HUES64 (cell line): ENCODE results near the gene PDE3A.

Source experiments
- H3K27ac ChIP-seq: 2 replicates; pipeline ENCODE4 v1.7.0; 2013; ENCODE audit warnings: low read depth, low read length, inconsistent platforms
- H3K27me3 ChIP-seq: 2 replicates; pipeline ENCODE4 v1.6.1; 2013; ENCODE audit warnings: mild to moderate bottlenecking, low read length; ENCODE audit not compliant: insufficient read depth
- H3K36me3 ChIP-seq: 2 replicates; pipeline ENCODE4 v1.6.1; 2013; ENCODE audit warnings: mild to moderate bottlenecking, low read length; ENCODE audit not compliant: insufficient read depth
- H3K4me1 ChIP-seq: 2 replicates; pipeline ENCODE4 v1.6.1; 2013; ENCODE audit warnings: mild to moderate bottlenecking, low read length, moderate library complexity; ENCODE audit not compliant: insufficient read depth
- H3K4me3 ChIP-seq: 2 replicates; pipeline ENCODE4 v1.5.1; 2013; ENCODE audit warnings: mild to moderate bottlenecking, low read length, moderate library complexity
- H3K9ac ChIP-seq: 2 replicates; pipeline ENCODE4 v1.6.1; 2013; ENCODE audit warnings: mild to moderate bottlenecking, low read depth, low read length
- H3K9me3 ChIP-seq: 2 replicates; pipeline ENCODE4 v1.6.1; 2013; ENCODE audit warnings: low read depth, low read length; ENCODE audit not compliant: insufficient read depth
- WGBS: fragments of 150-250, 120-280 bp; methylation state at CpG from one replicate; pipeline ENCODE4 v1.1.7; 2013; ENCODE audit warnings: missing lambda C conversion rate; 5-methylcytosine and 5-hydroxymethylcytosine counted together

PDE3A gene

DNA sequence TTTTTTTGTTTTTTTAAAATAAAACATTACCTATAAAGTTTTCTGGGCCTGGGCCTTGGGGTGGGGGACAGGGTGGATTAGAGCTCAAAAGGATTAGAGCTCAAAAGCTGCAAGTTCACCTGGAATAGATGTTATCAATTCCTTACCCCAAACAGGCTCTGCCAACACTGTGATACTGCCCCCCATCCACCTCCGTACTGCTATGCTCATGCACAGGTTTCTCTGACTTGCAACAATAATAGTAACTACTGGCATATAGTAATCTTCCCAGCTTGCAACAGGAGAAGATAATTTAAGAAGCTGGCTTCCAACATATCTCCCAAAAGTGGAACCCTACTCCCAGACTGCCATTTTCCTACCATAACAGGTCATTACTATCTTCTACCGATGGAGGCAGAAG, 275.5 kb downstream of the PDE3A start:
- no peak overlapping the region for H3K9ac ChIP-seq
- no peak overlapping the region for H3K27ac ChIP-seq
- no peaks in the 10 kb centered on the region for H3K27me3 ChIP-seq
- no peaks in the 10 kb centered on the region for H3K36me3 ChIP-seq
- peaks cover 5% of the 10 kb centered on the region; the same call in 1 of the 2 replicates for H3K4me1 ChIP-seq
- H3K4me3 ChIP-seq = no peak overlapping the region
- no peaks in the 10 kb centered on the region for H3K9me3 ChIP-seq
- 97% methylated on average over 2 of the region's 2 CpGs for WGBS

DNA sequence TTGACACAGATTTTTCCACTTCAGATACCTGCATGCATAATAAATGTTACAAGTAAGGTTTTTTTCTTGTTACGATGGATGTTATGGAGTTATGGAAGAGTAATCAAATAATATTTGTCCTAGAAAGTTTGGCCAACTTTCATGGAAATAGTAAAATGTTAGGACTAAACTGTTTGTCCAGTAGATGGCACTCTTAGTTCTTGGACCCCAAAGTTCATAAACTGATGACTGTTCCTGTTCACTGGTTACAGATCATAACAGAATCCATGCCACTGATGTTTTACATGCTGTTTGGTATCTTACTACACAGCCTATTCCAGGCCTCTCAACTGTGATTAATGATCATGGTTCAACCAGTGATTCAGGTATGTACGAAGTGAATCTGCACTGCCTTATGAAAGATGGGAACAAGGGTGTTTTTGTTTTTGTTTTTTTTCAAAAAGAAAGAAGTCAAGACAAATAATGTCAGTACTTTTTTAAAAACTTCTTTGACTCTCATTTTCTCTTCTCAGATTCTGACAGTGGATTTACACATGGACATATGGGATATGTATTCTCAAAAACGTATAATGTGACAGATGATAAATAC, 278.0 kb downstream of the PDE3A start:
- Histone ChIP-seq H3K27me3 (no peaks in the 10 kb centered on the region), H3K9ac (no peak overlapping the region), H3K36me3 (no peaks in the 10 kb centered on the region), H3K4me1 (peaks cover 5% of the 10 kb centered on the region; the same call in 1 of the 2 replicates), H3K27ac (no peak overlapping the region), H3K9me3 (no peaks in the 10 kb centered on the region), H3K4me3 (no peak overlapping the region)
- WGBS = 84% methylated on average over 3 of the region's 3 CpGs

DNA sequence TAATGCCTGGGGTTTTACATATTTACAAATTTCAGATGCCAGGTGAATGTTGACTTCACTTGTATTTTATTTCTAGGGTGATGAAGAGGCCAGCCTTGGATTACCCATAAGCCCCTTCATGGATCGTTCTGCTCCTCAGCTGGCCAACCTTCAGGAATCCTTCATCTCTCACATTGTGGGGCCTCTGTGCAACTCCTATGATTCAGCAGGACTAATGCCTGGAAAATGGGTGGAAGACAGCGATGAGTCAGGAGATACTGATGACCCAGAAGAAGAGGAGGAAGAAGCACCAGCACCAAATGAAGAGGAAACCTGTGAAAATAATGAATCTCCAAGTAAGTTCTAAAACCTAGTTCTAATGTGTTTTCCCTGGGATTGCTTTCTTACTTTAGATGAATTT, 285.5 kb downstream of the PDE3A start:
- Histone ChIP-seq H3K36me3 (no peaks in the 10 kb centered on the region), H3K4me3 (no peak overlapping the region), H3K9ac (no peak overlapping the region), H3K9me3 (no peaks in the 10 kb centered on the region), H3K4me1 (peaks cover 8% of the 10 kb centered on the region), H3K27ac (no peak overlapping the region), H3K27me3 (no peaks in the 10 kb centered on the region)
- 97% methylated on average over 2 of the region's 2 CpGs for WGBS

DNA sequence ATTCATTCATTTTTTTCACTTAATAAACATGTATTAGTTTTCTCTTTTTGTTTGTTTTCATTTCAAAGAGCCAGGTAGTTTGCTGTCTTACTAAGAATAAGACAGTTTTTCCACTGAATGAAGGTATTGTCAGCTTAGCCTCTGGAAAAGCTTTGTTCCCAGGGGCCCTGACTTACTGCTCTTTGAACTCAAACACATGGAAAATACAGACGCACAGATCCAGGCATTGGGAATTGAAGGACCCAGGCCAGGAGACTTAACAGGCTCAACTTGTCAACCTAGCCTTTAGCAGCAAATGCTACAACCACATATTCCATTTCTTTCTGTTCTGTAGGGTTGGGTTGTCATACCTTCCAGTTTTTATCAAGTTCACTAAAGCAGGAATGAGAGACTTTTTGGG, 288.3 kb downstream of the PDE3A start:
- Histone ChIP-seq H3K27ac (no peak overlapping the region), H3K4me1 (peaks cover 8% of the 10 kb centered on the region), H3K9me3 (peaks cover 25% of the 10 kb centered on the region), H3K27me3 (no peaks in the 10 kb centered on the region), H3K36me3 (no peaks in the 10 kb centered on the region), H3K4me3 (no peak overlapping the region), H3K9ac (no peak overlapping the region)
- 72% methylated on average over 1 of the region's 1 CpG for WGBS

DNA sequence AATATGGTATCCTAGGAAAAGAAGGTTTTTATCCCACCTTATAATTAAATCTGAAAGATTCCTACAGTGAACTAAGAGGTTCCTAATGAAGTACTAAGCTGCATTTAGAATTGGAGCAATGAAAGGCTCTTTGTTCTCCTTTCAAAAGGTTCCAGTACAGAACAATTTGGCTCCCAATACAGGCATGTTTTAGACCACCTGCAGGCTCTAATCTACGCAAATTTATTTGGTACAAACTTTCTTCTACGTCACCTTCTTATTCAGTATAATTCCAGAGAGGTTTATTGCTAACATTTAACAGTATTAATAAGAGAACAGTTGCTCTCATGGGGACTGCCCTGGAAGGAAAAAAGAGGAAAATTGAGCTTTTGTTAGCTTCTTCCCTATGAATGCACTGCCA, 289.2 kb downstream of the PDE3A start:
- Histone ChIP-seq H3K9me3 (peaks cover 34% of the 10 kb centered on the region), H3K9ac (no peak overlapping the region), H3K4me1 (peaks cover 8% of the 10 kb centered on the region), H3K27me3 (no peaks in the 10 kb centered on the region), H3K36me3 (no peaks in the 10 kb centered on the region), H3K4me3 (no peak overlapping the region), H3K27ac (no peak overlapping the region)
- 74% methylated on average over 2 of the region's 2 CpGs for WGBS

DNA sequence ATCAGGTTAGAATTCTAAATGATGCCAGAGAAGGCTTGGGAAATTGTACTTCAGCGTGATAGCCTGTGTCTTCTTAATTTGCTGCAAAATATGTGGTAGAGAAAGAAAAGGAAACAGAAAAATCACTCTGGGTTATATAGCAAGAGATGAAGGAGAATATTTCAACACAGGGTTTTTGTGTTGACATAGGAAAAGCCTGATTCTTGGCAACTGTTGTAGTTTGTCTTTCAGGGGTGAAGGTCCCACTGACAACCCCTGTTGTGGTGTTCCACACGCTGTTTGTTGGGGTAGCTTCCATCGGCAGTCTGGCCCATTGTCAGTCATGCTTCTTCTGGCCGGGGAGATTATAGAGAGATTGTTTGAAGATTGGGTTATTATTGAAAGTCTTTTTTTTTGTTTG, 313.0 kb downstream of the PDE3A start:
- Histone ChIP-seq H3K4me3 (no peak overlapping the region), H3K9me3 (no peaks in the 10 kb centered on the region), H3K27ac (no peak overlapping the region), H3K4me1 (no peaks in the 10 kb centered on the region), H3K36me3 (no peaks in the 10 kb centered on the region), H3K27me3 (no peaks in the 10 kb centered on the region), H3K9ac (no peak overlapping the region)
- 94% methylated on average over 4 of the region's 4 CpGs for WGBS

DNA sequence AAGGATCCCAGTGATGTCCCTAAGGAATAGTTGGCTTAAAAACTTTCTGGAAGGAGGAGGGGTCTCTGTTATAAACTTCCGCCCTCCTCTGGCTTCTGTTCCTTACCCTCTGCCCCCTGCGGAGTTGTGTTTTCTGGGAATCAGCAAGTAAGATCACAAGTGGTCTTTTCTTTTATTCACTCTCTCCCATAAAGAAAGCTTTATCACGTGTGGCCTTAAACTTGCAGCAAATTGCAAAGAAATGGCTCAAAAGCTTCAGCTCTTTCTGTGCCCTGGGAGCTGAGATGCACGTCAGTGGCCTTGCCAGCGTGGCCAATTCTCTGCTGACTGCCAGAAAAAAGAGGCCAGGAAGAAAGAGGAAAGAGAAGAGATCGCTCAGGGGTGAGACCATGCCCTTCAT, 326.9 kb downstream of the PDE3A start, which contains the start of gene SLCO1C1:
SLCO1C1 (plus strand) TSS at position 101 of the 400 bp plus-strand sequence. CDS start 4,245 bp downstream, outside the sequence.
- H3K4me1 ChIP-seq = peaks cover 25% of the 10 kb centered on the region
- no peaks in the 10 kb centered on the region for H3K36me3 ChIP-seq
- H3K4me3 ChIP-seq = no peak within 1 kb of the TSS
- 0 out of 2 replicates have a peak within 1 kb of the TSS, but pooled peaks have one; percentile 39 for H3K27ac ChIP-seq
- no peaks in the 10 kb centered on the region for H3K27me3 ChIP-seq
- H3K9ac ChIP-seq = 0 out of 2 replicates have a peak within 1 kb of the TSS, but pooled peaks have one; percentile 27
- H3K9me3 ChIP-seq = no peaks in the 10 kb centered on the region
- 56% methylated on average over 5 of the region's 6 CpGs for WGBS

DNA sequence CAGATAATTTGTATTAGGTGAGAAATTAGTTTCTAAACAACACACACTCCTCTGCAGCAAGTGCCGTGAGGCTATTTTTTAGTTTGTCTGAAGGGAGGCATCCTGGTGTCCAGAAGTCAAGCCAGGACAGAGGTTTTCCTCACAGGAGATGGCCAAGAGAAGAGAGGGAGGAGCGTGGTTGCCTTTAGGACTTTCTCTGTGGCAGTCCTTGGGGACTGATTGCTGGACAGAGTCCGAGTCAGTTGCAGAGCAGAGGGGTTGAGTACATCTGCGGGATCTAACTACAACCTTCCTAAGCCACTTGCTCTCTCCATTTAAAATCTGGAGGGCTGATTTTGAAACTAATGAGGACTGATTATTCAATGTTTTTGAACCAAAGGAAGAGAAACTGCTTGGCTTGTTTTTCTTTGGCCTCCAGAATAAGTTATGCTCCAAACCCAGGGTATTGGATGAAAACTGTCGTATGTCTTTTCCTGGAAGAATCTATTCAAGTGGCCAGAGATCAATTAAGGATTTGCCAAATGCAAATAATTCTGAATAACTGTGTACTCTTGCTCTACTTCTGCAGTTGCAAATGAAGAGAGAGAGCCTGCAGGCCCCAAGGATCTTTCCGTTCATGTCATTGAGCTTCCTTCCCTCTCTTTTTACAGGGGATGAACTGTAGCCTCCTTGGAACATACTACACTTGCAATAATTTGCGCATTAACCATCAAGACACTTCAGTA, 328.0 kb downstream of the PDE3A start:
- H3K36me3 ChIP-seq = no peaks in the 10 kb centered on the region
- H3K9ac ChIP-seq = no peak overlapping the region
- no peak overlapping the region for H3K4me3 ChIP-seq
- H3K9me3 ChIP-seq = no peaks in the 10 kb centered on the region
- peaks cover 25% of the 10 kb centered on the region for H3K4me1 ChIP-seq
- WGBS = 94% methylated on average over 6 of the region's 7 CpGs
- no peak overlapping the region for H3K27ac ChIP-seq
- H3K27me3 ChIP-seq = no peaks in the 10 kb centered on the region

DNA sequence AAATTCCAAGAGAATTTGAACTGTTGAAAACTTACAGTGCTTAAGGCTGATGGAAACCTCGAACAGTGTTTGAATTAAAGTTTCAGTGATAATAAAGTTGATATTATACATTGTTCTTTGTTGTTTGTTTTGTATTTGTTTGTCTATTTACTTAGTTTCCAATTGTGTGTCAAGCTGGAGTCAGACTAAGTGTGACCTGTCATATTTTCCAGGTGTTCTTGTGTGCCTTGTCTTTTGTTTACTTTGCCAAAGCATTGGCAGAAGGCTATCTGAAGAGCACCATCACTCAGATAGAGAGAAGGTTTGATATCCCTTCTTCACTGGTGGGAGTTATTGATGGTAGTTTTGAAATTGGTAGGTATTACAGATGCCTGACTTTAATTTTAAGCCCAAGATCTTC, 332.8 kb downstream of the PDE3A start:
- 91% methylated on average over 1 of the region's 1 CpG for WGBS

DNA sequence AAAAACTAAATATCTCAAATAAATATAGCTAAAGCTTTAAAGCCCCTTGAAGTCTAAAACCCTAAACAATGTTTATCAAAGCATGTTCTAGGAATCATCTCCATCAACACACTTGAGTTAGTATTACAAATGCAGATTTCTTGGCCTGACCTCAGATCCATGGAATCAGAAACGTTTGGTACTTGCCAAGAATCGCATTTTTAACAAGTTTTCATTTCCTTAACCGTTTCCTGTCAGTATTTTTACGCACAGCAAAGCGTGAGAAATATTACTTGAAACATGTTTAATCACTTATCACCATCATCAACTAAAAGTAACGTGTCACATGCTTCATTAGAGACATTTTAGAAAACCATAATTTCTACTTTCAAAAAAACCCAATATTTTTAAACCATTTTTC, 336.5 kb downstream of the PDE3A start:
- 90% methylated on average over 6 of the region's 6 CpGs for WGBS

More for the DNA sequence above, 332.8 kb downstream of the PDE3A start:
- no peaks in the 10 kb centered on the region for H3K27me3 ChIP-seq
- H3K27ac ChIP-seq = no peak overlapping the region
- H3K36me3 ChIP-seq = no peaks in the 10 kb centered on the region
- no peaks in the 10 kb centered on the region for H3K9me3 ChIP-seq
- H3K4me1 ChIP-seq = peaks cover 8% of the 10 kb centered on the region; the same call in 1 of the 2 replicates
- no peak overlapping the region for H3K9ac ChIP-seq
- no peak overlapping the region for H3K4me3 ChIP-seq

DNA sequence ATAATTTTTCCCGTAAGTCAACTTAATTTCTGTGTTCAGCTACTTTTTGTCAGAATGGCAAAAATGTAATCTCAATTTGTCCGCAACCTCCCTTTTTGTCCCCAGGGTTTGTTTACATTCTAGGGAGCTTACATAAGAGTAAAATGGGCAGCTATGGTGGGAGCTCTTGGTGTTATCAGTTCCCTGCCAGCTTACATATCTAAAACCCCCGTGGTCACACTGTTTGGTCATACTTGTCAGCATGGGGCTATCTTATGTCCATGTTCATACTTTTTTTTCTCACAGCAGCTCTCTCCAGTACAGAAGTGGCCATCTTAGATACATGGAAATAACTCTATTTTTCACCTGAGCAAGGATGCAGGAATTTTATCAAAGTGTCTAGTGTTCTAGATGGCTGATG, 343.5 kb downstream of the PDE3A start:
- Histone ChIP-seq H3K27me3 (no peaks in the 10 kb centered on the region), H3K9me3 (no peaks in the 10 kb centered on the region), H3K4me3 (no peak overlapping the region), H3K36me3 (no peaks in the 10 kb centered on the region), H3K4me1 (peaks cover 6% of the 10 kb centered on the region; the same call in 1 of the 2 replicates), H3K9ac (no peak overlapping the region), H3K27ac (no peak overlapping the region)
- 94% methylated on average over 3 of the region's 3 CpGs for WGBS

More for the DNA sequence above, 336.5 kb downstream of the PDE3A start:
- Histone ChIP-seq H3K4me3 (no peak overlapping the region), H3K9me3 (no peaks in the 10 kb centered on the region), H3K9ac (no peak overlapping the region), H3K4me1 (no peaks in the 10 kb centered on the region), H3K27me3 (no peaks in the 10 kb centered on the region), H3K36me3 (no peaks in the 10 kb centered on the region), H3K27ac (no peak overlapping the region)
